ENCODE measurements around the gene ZBTB39.

DNA sequence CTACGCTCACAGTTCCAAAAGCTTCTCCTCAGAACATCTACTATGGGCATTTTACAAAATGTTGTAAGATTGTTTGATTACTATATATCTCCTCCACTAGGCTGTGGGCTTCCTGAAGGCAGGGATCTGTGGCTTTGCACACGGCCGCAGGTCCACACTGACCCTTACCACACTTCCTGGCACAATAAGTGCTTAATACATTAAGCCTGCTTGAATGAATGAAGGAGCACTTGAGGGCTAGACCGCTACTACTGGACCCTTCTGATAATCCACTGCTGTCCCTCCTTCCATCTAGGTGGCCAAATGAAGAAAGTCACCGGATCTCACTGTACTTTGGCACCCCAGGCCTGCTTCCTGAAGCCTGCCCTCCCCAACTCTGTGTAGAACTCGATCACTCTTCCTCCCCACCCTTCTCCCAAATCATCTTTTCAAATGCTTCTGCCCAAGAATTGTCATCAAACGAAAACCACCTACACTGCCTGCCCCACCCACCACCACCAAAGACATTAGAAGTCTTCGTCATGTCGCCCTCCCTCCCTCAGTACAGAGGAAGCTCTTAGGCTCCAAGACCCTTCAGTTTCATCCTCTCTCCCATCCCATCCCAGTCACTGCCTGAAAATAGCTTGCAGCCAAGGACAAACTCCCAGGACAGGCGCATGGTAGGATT lies 596 bp upstream of the ZBTB39 start:
- TF ChIP-seq CTCF (IDR thresholded peaks at IDR 0.05; ENCODE audit: low read depth, low read length): no peak; the same call in 1 of the 2 replicates
- TF ChIP-seq EZH2phosphoT487 (IDR thresholded peaks at IDR 0.05; ENCODE audit: low read depth): no peak
